ENCODE data around the gene CIRBP. TPM values are rescaled to one million over a fixed set of nuclear protein-coding genes. Genes with fewer than 3 reads are reported as not detected.

Gene CIRBP
- total RNA-seq, 1 experiment from 2014 or later = 263 TPM

DNA sequence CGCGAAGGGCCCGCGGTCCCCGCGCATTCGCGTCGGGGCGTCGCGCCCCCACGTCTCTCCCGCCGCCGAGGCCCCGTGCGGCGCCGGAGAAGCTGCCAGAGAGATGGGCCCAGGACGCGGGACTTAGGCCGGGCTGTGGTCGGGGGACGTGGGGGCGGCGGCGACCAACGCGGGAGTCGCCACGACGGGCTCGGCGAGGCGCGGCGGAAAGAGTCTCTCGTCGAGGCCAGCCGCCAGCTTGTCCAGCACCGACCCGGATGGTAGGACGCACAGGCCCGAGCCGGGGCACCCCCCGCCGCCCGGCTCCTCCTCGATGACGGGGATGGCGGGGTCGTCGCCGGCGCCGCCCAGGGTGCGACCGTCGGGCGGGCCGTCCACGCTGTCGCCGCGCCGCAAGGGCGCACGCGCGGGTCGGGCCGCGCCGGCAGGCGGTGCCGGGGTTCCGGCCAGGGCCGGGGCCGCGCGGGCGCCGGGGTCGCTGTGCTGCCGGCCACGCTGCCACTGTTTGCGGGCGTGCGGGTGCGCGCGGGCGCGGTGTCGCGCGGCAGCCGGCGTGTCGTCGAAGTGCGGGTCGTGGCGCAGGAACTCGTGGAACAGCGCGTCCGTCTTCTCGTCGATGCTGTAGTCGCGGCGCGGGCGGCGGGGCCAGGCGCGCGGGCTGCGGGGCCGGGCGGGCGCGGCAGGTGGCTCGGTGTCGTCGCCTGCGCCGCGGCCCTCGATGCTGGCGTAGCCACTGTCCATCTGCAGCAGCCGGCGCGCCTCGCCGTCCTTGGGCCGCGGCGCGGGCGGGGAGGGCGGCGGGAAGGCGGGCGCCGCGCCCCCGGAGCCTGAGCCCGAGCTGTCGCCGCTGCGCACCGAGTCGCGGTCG, 39.8 kb upstream of the CIRBP start:
- no peak overlapping the region for H3K18ac ChIP-seq (ENCODE audit: insufficient read length, low read depth, low read length)
- no peak overlapping the region for H3K27ac ChIP-seq (ENCODE audit: insufficient read length, low read depth, low read length)
- no peak overlapping the region for H3K4ac ChIP-seq (ENCODE audit: low read depth, low read length)
- H3K79me2 ChIP-seq (ENCODE audit: insufficient read depth, low read length) = no peaks in the 10 kb centered on the region
- Mint-ChIP-seq H3K9me3 (no peaks in the 10 kb centered on the region), H3K36me3 (ENCODE audit: insufficient read depth in 1 of 3, low read depth in 3 of 3) (peaks cover 2 to 22% (median 21%) of the 10 kb centered on the region in 3 experiments; a peak in 5 of 7 replicates), H3K4me3 (no peak overlapping the region), H3K27ac (no peak overlapping the region), H3K4me1 (0 out of 4 replicates have a peak, but pooled peaks cover 0 to 2% of the 10 kb centered on the region in 2 experiments), H3K27me3 (ENCODE audit: low read depth) (no peaks in the 10 kb centered on the region)
- H3K4me2 ChIP-seq (ENCODE audit: insufficient read depth, insufficient read length, low read length) = no peak overlapping the region
- no peak overlapping the region for H2BK5ac ChIP-seq (ENCODE audit: insufficient read length, low read length)
- no peaks in the 10 kb centered on the region for H3K9me3 ChIP-seq (ENCODE audit: control insufficient read depth, low read depth, low read length)
- H3K23ac ChIP-seq (ENCODE audit: insufficient read length, low read depth, low read length) = no peak overlapping the region
- H2AK5ac ChIP-seq (ENCODE audit: insufficient read length, low read length) = no peak overlapping the region
- no peak overlapping the region for H2AFZ ChIP-seq (ENCODE audit: low read length)
- H4K91ac ChIP-seq (ENCODE audit: insufficient read length, low read depth, low read length) = no peak overlapping the region
- no peaks in the 10 kb centered on the region for H3K4me1 ChIP-seq (ENCODE audit: insufficient read depth, low read length)
- no CpG with 5 or more reads among the region's 158 CpGs for WGBS (ENCODE audit: extremely low coverage, insufficient read length, low lambda C conversion rate)
- H4K20me1 ChIP-seq (ENCODE audit: control insufficient read depth, insufficient read depth, insufficient read length) = no peaks in the 10 kb centered on the region
- H3K56ac ChIP-seq (ENCODE audit: insufficient read length, low read depth, low read length) = no peak overlapping the region
- no peaks in the 10 kb centered on the region for H3K23me2 ChIP-seq (ENCODE audit: insufficient read length, low read depth, low read length, poor library complexity, severe bottlenecking)
- H2BK120ac ChIP-seq (ENCODE audit: low read depth, low read length, poor library complexity, severe bottlenecking) = no peak overlapping the region
- H4K5ac ChIP-seq (ENCODE audit: insufficient read length, low read depth, low read length) = no peak overlapping the region
- H3K9ac ChIP-seq (ENCODE audit: extremely low read depth, insufficient read length, low read length) = no peak overlapping the region
- H2BK15ac ChIP-seq (ENCODE audit: low read depth, low read length) = no peak overlapping the region
- TF ChIP-seq, protein P1, sequence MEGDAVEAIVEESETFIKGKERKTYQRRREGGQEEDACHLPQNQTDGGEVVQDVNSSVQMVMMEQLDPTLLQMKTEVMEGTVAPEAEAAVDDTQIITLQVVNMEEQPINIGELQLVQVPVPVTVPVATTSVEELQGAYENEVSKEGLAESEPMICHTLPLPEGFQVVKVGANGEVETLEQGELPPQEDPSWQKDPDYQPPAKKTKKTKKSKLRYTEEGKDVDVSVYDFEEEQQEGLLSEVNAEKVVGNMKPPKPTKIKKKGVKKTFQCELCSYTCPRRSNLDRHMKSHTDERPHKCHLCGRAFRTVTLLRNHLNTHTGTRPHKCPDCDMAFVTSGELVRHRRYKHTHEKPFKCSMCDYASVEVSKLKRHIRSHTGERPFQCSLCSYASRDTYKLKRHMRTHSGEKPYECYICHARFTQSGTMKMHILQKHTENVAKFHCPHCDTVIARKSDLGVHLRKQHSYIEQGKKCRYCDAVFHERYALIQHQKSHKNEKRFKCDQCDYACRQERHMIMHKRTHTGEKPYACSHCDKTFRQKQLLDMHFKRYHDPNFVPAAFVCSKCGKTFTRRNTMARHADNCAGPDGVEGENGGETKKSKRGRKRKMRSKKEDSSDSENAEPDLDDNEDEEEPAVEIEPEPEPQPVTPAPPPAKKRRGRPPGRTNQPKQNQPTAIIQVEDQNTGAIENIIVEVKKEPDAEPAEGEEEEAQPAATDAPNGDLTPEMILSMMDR (conservative IDR thresholded peaks at IDR 0.05) = no peak
- H3K14ac ChIP-seq (ENCODE audit: insufficient read depth, low read length) = no peak overlapping the region
- no peaks in the 10 kb centered on the region for H3K79me1 ChIP-seq (ENCODE audit: insufficient read depth, low read depth, low read length, poor library complexity, severe bottlenecking)
- DNase-seq = no peak
- no peak overlapping the region for H4K8ac ChIP-seq (replicated peaks; ENCODE audit: insufficient read length, low read depth, low read length)
- H3T11ph ChIP-seq (ENCODE audit: low read length) = no peak overlapping the region
- no peaks in the 10 kb centered on the region for H3K27me3 ChIP-seq (ENCODE audit: insufficient read depth, low read length)
- H2BK12ac ChIP-seq (ENCODE audit: insufficient read length, low read depth, low read length) = no peak overlapping the region
- H2BK20ac ChIP-seq (ENCODE audit: low read depth, low read length, poor library complexity, severe bottlenecking) = no peak overlapping the region
